ENCODE data around the gene PSMD13.

Gene PSMD13

DNA sequence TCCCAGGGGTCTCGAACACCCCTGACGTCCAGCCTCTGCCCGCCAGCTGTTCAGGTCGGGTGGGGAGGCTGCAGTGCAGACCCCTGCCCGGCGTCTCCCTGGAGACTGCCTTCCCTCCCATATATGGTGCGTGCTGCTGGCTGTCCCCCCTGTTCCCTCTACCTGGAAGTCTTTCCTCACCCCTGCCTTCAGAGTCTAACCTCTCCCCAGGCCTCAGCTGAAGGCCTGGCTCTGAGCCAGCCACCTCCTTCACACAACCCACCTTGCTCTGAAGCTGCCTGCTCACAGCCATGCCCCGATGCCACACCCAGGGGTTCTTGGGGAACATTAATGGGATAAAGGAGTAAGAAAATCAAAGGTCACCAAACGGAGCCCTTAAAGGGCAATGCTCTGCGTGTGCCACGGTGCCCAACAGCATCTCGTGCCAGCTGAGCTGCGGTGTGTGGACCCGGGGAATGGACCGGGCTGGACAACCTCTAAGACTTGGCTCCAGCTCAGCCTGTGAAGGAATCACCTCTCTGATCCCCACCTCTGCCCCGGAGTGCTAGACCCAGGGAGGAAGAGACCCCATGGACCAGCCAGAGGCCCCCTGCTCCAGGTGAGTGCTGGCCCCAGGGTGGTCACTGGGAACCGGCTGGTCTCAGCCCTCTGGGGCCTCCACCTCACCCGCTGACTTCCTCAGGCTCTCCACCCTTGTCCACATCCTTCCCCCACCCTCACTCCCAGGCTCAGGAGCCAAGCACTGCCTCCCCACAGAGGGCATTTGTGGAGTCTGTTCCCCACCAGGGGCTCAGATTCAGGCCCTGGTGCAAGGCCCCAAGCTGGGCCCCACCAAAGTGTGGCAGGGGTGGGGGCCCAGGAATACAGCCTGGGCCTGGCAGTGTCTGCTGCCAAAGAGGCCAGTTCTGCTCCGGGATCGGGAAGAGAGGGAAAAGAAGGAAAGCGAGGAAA is 41.5 kb downstream of the PSMD13 start, which contains the start of gene NLRP6:
Gene NLRP6, plus strand, starts transcription at position 407 of the 951 bp plus-strand sequence. Its CDS starts 163 bp downstream, at position 570.
- H3K27ac Mint-ChIP-seq = no peak within 1 kb of the TSS
- H3K4me1 Mint-ChIP-seq = peaks cover 5% of the 10 kb centered on the region
- no peaks in the 10 kb centered on the region for H3K36me3 Mint-ChIP-seq (ENCODE audit: low read depth)
- H3K9me3 Mint-ChIP-seq = peaks cover 7% of the 10 kb centered on the region
- TF ChIP-seq, protein P1, sequence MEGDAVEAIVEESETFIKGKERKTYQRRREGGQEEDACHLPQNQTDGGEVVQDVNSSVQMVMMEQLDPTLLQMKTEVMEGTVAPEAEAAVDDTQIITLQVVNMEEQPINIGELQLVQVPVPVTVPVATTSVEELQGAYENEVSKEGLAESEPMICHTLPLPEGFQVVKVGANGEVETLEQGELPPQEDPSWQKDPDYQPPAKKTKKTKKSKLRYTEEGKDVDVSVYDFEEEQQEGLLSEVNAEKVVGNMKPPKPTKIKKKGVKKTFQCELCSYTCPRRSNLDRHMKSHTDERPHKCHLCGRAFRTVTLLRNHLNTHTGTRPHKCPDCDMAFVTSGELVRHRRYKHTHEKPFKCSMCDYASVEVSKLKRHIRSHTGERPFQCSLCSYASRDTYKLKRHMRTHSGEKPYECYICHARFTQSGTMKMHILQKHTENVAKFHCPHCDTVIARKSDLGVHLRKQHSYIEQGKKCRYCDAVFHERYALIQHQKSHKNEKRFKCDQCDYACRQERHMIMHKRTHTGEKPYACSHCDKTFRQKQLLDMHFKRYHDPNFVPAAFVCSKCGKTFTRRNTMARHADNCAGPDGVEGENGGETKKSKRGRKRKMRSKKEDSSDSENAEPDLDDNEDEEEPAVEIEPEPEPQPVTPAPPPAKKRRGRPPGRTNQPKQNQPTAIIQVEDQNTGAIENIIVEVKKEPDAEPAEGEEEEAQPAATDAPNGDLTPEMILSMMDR (IDR thresholded peaks at IDR 0.05; ENCODE audit: unreplicated experiment in 3 of 3) = no peak
- H3K4me3 Mint-ChIP-seq = no peak within 1 kb of the TSS
- peaks cover 9% of the 10 kb centered on the region for H3K27me3 Mint-ChIP-seq (ENCODE audit: low read depth)

- Mint-ChIP-seq H3K9me3 (peaks cover 7% of the 10 kb centered on the region), H3K4me3 (no peak overlapping the region), H3K27ac (no peak overlapping the region), H3K36me3 (ENCODE audit: low read depth) (no peaks in the 10 kb centered on the region), H3K27me3 (ENCODE audit: low read depth) (peaks cover 9% of the 10 kb centered on the region), H3K4me1 (peaks cover 11% of the 10 kb centered on the region)
- TF ChIP-seq, protein P1 (IDR thresholded peaks at IDR 0.05; ENCODE audit: unreplicated experiment in 3 of 3) = no peak
These were observed 42.5 kb downstream of the PSMD13 start for GRCh38 chr11:279040-279965.

- Mint-ChIP-seq H3K9me3 (peaks cover 7% of the 10 kb centered on the region), H3K4me1 (peaks cover 11% of the 10 kb centered on the region), H3K27ac (no peak overlapping the region), H3K4me3 (no peak overlapping the region), H3K27me3 (ENCODE audit: low read depth) (peaks cover 9% of the 10 kb centered on the region), H3K36me3 (ENCODE audit: low read depth) (no peaks in the 10 kb centered on the region)
- TF ChIP-seq, protein P1 (IDR thresholded peaks at IDR 0.05; ENCODE audit: unreplicated experiment in 3 of 3) = no peak
These were observed 43.4 kb downstream of the PSMD13 start for GRCh38 chr11:279966-280705.

DNA sequence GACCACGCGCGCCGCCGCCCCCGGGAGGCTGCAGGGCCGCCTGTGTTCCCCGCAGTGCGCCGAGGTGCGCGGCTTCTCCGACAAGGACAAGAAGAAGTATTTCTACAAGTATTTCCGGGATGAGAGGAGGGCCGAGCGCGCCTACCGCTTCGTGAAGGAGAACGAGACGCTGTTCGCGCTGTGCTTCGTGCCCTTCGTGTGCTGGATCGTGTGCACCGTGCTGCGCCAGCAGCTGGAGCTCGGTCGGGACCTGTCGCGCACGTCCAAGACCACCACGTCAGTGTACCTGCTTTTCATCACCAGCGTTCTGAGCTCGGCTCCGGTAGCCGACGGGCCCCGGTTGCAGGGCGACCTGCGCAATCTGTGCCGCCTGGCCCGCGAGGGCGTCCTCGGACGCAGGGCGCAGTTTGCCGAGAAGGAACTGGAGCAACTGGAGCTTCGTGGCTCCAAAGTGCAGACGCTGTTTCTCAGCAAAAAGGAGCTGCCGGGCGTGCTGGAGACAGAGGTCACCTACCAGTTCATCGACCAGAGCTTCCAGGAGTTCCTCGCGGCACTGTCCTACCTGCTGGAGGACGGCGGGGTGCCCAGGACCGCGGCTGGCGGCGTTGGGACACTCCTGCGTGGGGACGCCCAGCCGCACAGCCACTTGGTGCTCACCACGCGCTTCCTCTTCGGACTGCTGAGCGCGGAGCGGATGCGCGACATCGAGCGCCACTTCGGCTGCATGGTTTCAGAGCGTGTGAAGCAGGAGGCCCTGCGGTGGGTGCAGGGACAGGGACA is 44.1 kb downstream of the PSMD13 start:
- peaks cover 11% of the 10 kb centered on the region for H3K4me1 Mint-ChIP-seq
- H3K27me3 Mint-ChIP-seq (ENCODE audit: low read depth) = peaks cover 9% of the 10 kb centered on the region
- H3K36me3 Mint-ChIP-seq (ENCODE audit: low read depth) = no peaks in the 10 kb centered on the region
- H3K27ac Mint-ChIP-seq = no peak overlapping the region
- H3K4me3 Mint-ChIP-seq = no peak overlapping the region
- peaks cover 6% of the 10 kb centered on the region for H3K9me3 Mint-ChIP-seq
- TF ChIP-seq, protein P1 (IDR thresholded peaks at IDR 0.05; ENCODE audit: unreplicated experiment in 3 of 3) = no peak

All from nephron (organoid).